ENCODE results near the gene PPEF1.

The PPEF1 gene

GRCh38 chrX:18707426-18708049 lies at the start of gene PPEF1:
Gene PPEF1 (plus strand): TSS chrX:18707645. CDS start chrX:18707781, 136 bp downstream.
- no peaks in the 10 kb centered on the region for H3K4me1 Mint-ChIP-seq
- DNase-seq (ENCODE audit: low spot score in 2 of 2) (no peak), ATAC-seq (ENCODE audit: low read depth) (no peak)
- no peak within 1 kb of the TSS for H3K27ac Mint-ChIP-seq
- H3K36me3 Mint-ChIP-seq = no peaks in the 10 kb centered on the region
- no peaks in the 10 kb centered on the region for H3K9me3 Mint-ChIP-seq
- H3K4me3 Mint-ChIP-seq = no peak within 1 kb of the TSS
- no peaks in the 10 kb centered on the region for H3K27me3 Mint-ChIP-seq

- DNase-seq (ENCODE audit: low spot score in 2 of 2) = no peak
- no peaks in the 10 kb centered on the region for H3K36me3 Mint-ChIP-seq
- no peak for ATAC-seq (ENCODE audit: low read depth)
- peaks cover 2% of the 10 kb centered on the region for H3K4me1 Mint-ChIP-seq
- no peak overlapping the region for H3K4me3 Mint-ChIP-seq
- H3K9me3 Mint-ChIP-seq = no peaks in the 10 kb centered on the region
- peaks cover 3% of the 10 kb centered on the region for H3K27me3 Mint-ChIP-seq
- H3K27ac Mint-ChIP-seq = no peak overlapping the region
Observed at GRCh38 chrX:18661273-18661672, 46.2 kb upstream of the PPEF1 start.

DNA sequence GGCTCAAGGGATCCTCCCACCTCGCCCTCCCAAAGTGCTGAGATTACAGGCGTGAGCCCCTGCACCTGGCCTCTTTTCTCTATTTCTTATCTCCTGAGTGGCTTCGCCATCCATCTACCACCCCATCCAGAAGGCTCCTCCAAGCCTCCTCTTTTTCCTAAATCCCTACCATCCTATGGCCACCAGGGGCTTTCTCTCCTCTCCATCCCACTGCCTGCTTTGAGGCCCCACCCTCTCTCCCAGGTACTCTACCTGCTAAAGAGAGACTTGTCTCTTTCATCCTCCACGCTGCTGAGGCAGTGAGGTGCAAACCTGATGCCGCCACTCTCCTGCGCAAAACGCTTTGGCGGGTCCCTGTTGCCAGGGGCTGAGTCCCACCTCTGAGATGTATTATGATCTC lies 42.5 kb upstream of the PPEF1 start:
- Mint-ChIP-seq H3K9me3 (no peaks in the 10 kb centered on the region), H3K27me3 (peaks cover 3% of the 10 kb centered on the region), H3K27ac (no peak overlapping the region), H3K4me3 (no peak overlapping the region), H3K36me3 (no peaks in the 10 kb centered on the region), H3K4me1 (peaks cover 8% of the 10 kb centered on the region)
- DNase-seq (ENCODE audit: low spot score in 2 of 2) (no peak), ATAC-seq (ENCODE audit: low read depth) (no peak)

GRCh38 chrX:18666614-18667013 lies 40.8 kb upstream of the PPEF1 start:
- Mint-ChIP-seq H3K9me3 (no peaks in the 10 kb centered on the region), H3K4me1 (peaks cover 8% of the 10 kb centered on the region), H3K36me3 (no peaks in the 10 kb centered on the region), H3K4me3 (no peak overlapping the region), H3K27ac (no peak overlapping the region), H3K27me3 (peaks cover 3% of the 10 kb centered on the region)
- DNase-seq (ENCODE audit: low spot score in 2 of 2) (no peak), ATAC-seq (ENCODE audit: low read depth) (no peak)

GRCh38 chrX:18668071-18668835 lies 39.2 kb upstream of the PPEF1 start:
- ATAC-seq (ENCODE audit: low read depth) (no peak), DNase-seq (ENCODE audit: low spot score in 2 of 2) (no peak)
- Mint-ChIP-seq H3K36me3 (no peaks in the 10 kb centered on the region), H3K4me1 (peaks cover 8% of the 10 kb centered on the region), H3K27ac (no peak overlapping the region), H3K4me3 (no peak overlapping the region), H3K27me3 (peaks cover 3% of the 10 kb centered on the region), H3K9me3 (no peaks in the 10 kb centered on the region)

DNA sequence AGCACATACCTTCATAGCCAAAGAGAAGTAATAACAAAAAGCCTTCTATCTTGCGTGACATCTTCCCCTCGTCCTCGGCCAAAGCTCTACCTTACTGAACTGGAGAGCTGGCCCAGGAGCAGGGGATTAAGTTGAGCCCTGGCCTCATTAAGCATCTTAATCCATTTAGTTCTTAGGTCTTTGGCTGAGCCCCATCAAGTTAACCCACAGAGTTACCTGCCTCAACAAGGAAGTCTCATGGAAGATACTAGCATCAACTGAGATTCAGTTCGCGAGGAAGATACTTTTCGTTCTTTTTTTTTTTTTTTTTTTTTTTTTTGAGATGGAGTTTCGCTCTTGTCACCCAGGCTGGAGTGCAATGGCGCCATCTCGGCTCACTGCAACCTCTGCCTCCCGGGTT lies 35.4 kb upstream of the PPEF1 start, which contains the start of gene RS1:
RS1 (minus strand) TSS at position 101 of the 400 bp plus-strand sequence; CDS start at position 61, 40 bp downstream.
- Mint-ChIP-seq H3K27ac (no peak within 1 kb of the TSS), H3K4me1 (peaks cover 4% of the 10 kb centered on the region), H3K4me3 (no peak within 1 kb of the TSS), H3K9me3 (no peaks in the 10 kb centered on the region), H3K36me3 (no peaks in the 10 kb centered on the region), H3K27me3 (no peaks in the 10 kb centered on the region)
- DNase-seq (ENCODE audit: low spot score in 2 of 2) (no peak), ATAC-seq (ENCODE audit: low read depth) (no peak)

- H3K36me3 Mint-ChIP-seq = no peaks in the 10 kb centered on the region
- peak; percentile 28 for ATAC-seq (ENCODE audit: low read depth)
- H3K9me3 Mint-ChIP-seq = no peaks in the 10 kb centered on the region
- peak in 1 of 2 donors; percentile 33 for DNase-seq (ENCODE audit: low spot score in 2 of 2)
- H3K4me1 Mint-ChIP-seq = peaks cover 2% of the 10 kb centered on the region
- peak overlapping the region; percentile 95 for H3K27ac Mint-ChIP-seq
- H3K4me3 Mint-ChIP-seq = peak overlapping the region; percentile 79
- H3K27me3 Mint-ChIP-seq = no peaks in the 10 kb centered on the region
Observed at GRCh38 chrX:18674417-18674787, 33.0 kb upstream of the PPEF1 start.

GRCh38 chrX:18674788-18675735 lies 32.4 kb upstream of the PPEF1 start:
- Mint-ChIP-seq H3K4me1 (peaks cover 2% of the 10 kb centered on the region), H3K27ac (peak overlapping the region; percentile 95), H3K27me3 (no peaks in the 10 kb centered on the region), H3K4me3 (peak overlapping the region; percentile 79), H3K36me3 (no peaks in the 10 kb centered on the region), H3K9me3 (no peaks in the 10 kb centered on the region)
- DNase-seq (ENCODE audit: low spot score in 2 of 2) (peak; percentile 82 to 87), ATAC-seq (ENCODE audit: low read depth) (peak; percentile 77)

DNA sequence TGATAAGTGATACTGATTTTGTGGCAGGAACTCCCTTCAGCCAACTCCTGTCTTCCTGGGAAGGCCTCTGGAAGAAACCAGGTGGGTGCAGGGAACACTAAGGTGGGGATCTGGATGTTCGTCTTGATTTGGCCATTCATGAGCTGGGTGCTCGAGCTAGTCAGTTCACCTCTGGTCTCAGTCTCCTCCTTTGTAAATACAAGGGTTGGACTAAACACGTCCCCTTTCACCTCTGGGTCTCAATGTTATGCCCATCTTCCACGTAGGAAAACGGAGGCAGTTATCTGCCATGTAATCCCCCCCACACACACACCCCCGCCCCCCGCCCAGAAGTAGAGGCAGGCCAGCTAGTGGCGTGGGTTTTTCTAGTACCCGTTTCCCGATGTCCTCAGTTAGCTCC lies 31.4 kb upstream of the PPEF1 start:
- H3K27ac Mint-ChIP-seq = no peak overlapping the region

GRCh38 chrX:18676470-18676869 lies 31.0 kb upstream of the PPEF1 start:
- H3K9me3 Mint-ChIP-seq = no peaks in the 10 kb centered on the region
- H3K4me1 Mint-ChIP-seq = peaks cover 2% of the 10 kb centered on the region
- no peaks in the 10 kb centered on the region for H3K36me3 Mint-ChIP-seq
- peak overlapping the region; percentile 29 for H3K4me3 Mint-ChIP-seq
- H3K27ac Mint-ChIP-seq = no peak overlapping the region
- no peaks in the 10 kb centered on the region for H3K27me3 Mint-ChIP-seq
- DNase-seq (ENCODE audit: low spot score in 2 of 2) (no peak), ATAC-seq (ENCODE audit: low read depth) (no peak)

More for the DNA sequence above, 31.4 kb upstream of the PPEF1 start:
- Mint-ChIP-seq H3K9me3 (no peaks in the 10 kb centered on the region), H3K27me3 (no peaks in the 10 kb centered on the region), H3K4me3 (peak overlapping the region; percentile 29), H3K36me3 (no peaks in the 10 kb centered on the region), H3K4me1 (peaks cover 2% of the 10 kb centered on the region)
- DNase-seq (ENCODE audit: low spot score in 2 of 2) (no peak), ATAC-seq (ENCODE audit: low read depth) (no peak)

DNA sequence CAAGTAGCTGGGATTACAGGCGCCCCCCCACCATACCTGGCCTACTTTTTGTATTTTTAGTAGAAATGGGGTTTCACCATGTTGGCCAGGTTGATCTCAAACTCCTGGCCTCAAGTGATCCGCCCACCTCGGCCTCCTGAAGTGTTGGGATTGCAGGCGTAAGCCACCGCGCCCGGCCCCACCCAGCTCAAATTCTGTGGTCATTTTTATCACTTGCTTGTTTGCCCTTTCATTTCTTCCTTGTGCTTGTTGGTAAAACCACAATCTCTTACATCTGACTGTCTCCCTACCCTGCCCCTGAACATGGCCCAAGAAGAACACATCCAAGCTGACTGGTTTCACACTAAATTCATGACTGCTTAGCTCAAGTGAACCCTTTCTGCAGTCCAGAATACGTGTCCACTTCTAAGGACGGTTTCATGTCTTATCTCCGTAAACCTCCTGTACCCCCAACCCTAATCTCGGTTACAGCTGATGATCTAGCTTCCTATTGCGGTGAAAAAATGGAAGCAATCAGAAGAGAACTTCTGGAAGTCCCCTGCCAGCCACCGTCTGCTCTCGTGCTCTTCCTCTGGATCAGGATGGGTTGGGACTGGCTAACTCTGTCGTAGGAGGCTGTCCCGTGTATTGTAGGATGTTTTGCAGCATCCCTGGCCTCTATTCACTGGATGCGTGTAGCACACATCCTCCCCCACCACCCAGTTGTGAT lies 30.1 kb upstream of the PPEF1 start:
- ATAC-seq (ENCODE audit: low read depth) (no peak), DNase-seq (ENCODE audit: low spot score in 2 of 2) (no peak)
- H3K27ac Mint-ChIP-seq = no peak overlapping the region
- H3K36me3 Mint-ChIP-seq = no peaks in the 10 kb centered on the region
- peaks cover 2% of the 10 kb centered on the region for H3K4me1 Mint-ChIP-seq
- no peak overlapping the region for H3K4me3 Mint-ChIP-seq
- H3K9me3 Mint-ChIP-seq = no peaks in the 10 kb centered on the region
- H3K27me3 Mint-ChIP-seq = no peaks in the 10 kb centered on the region

DNA sequence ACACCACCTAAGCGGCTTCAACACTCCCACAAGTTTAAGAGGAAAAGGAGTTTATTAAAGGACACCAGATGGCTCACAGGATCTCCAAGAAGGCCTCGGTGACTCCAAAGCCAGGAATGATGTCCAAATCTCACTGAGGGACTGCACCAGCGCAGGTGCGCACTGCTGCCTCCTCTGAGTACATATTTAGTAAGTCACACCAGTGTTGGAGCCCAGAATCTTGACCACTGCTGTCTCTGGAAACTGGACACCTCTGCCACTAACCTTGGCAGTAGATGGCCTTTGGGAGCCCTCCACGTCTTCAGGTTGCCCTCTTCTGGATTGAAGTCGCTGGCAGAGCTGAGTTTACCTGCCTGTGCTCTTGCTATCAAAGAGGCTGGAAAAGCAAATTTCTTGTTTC lies 25.4 kb upstream of the PPEF1 start:
- Mint-ChIP-seq H3K36me3 (no peaks in the 10 kb centered on the region), H3K4me1 (peaks cover 5% of the 10 kb centered on the region), H3K27me3 (no peaks in the 10 kb centered on the region), H3K4me3 (no peak overlapping the region), H3K27ac (no peak overlapping the region), H3K9me3 (no peaks in the 10 kb centered on the region)
- no peak for ATAC-seq (ENCODE audit: low read depth)
- no peak for DNase-seq (ENCODE audit: low spot score in 2 of 2)

GRCh38 chrX:18682979-18683387 lies 24.5 kb upstream of the PPEF1 start:
- H3K4me1 Mint-ChIP-seq = peaks cover 3% of the 10 kb centered on the region
- H3K4me3 Mint-ChIP-seq = no peak overlapping the region
- ATAC-seq (ENCODE audit: low read depth) (peak; percentile 39), DNase-seq (ENCODE audit: low spot score in 2 of 2) (no peak)
- H3K36me3 Mint-ChIP-seq = no peaks in the 10 kb centered on the region
- no peaks in the 10 kb centered on the region for H3K27me3 Mint-ChIP-seq
- H3K27ac Mint-ChIP-seq = no peak overlapping the region
- H3K9me3 Mint-ChIP-seq = no peaks in the 10 kb centered on the region
